ENCODE results near the gene KDM2A. TPM values are rescaled to one million over a fixed set of nuclear protein-coding genes. Genes with fewer than 3 reads are reported as not detected.

Gene KDM2A
- total RNA-seq, 3 donors from 2014 or later: 47.0 to 64.1 (median 61.9) TPM

DNA sequence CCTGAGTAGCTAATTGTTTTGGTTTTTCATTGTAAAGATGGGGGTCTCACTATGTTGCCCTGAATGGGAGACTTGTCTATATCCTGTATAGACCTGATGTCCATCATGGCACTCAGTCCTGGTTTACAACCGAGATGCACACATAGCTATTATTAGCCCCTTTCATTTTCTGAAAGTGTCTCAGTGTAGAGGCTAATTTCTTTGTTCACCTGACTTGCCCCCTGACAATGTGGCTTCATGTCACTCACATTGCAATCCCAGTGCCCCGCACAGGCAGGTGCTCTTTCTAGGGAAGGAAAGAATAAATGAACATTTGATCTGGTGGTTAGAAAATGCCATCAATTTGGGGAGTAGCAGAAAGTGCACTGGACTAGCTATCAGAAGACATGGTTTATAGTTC, 13.1 kb upstream of the KDM2A start:
- Histone ChIP-seq H3K27me3 (no peaks in the 10 kb centered on the region), H3K4me3 (no peak overlapping the region), H3K4me1 (peaks cover 0 to 5% of the 10 kb centered on the region in 2 donors), H3K9me3 (no peaks in the 10 kb centered on the region), H3K27ac (no peak overlapping the region), H3K36me3 (no peaks in the 10 kb centered on the region)
- TF ChIP-seq POLR2A (IDR thresholded peaks at IDR 0.05) (no peak), POLR2AphosphoS5 (IDR thresholded peaks at IDR 0.05) (no peak)
- TF ChIP-seq, protein P1, sequence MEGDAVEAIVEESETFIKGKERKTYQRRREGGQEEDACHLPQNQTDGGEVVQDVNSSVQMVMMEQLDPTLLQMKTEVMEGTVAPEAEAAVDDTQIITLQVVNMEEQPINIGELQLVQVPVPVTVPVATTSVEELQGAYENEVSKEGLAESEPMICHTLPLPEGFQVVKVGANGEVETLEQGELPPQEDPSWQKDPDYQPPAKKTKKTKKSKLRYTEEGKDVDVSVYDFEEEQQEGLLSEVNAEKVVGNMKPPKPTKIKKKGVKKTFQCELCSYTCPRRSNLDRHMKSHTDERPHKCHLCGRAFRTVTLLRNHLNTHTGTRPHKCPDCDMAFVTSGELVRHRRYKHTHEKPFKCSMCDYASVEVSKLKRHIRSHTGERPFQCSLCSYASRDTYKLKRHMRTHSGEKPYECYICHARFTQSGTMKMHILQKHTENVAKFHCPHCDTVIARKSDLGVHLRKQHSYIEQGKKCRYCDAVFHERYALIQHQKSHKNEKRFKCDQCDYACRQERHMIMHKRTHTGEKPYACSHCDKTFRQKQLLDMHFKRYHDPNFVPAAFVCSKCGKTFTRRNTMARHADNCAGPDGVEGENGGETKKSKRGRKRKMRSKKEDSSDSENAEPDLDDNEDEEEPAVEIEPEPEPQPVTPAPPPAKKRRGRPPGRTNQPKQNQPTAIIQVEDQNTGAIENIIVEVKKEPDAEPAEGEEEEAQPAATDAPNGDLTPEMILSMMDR (IDR thresholded peaks at IDR 0.05): no peak
- DNase-seq (ENCODE audit: low spot score in 2 of 2): no peak
- intact Hi-C loops (cut with DNase I; ENCODE audit: low total_unique reads): no loop called here

DNA sequence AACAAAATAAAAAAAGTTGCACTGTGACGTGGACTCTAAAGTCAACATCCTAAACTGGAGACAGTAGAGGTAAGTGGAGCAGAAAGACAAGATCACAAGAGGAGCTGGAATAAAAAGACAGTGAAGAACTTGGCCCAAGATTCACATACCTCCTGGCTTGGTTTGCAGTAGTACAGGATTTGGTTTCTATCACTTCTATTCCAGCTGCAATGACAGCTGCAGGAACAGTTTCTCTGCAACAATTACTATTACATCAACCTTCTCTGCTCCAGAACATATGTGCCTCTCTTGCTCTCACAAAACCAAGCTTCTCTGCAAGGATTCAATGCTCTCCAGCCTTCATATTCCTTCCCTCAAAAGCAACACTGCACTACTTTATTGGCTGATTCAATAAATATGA, 7.8 kb upstream of the KDM2A start:
- Histone ChIP-seq H3K4me1 (peaks cover 0 to 6% of the 10 kb centered on the region in 2 donors), H3K27ac (peak overlapping the region in 1 of 2 donors; percentile 29), H3K4me3 (no peak overlapping the region), H3K9me3 (no peaks in the 10 kb centered on the region), H3K36me3 (no peaks in the 10 kb centered on the region), H3K27me3 (no peaks in the 10 kb centered on the region)
- no peak for TF ChIP-seq POLR2AphosphoS5 (IDR thresholded peaks at IDR 0.05)
- intact Hi-C loops (cut with DNase I; ENCODE audit: low total_unique reads): no loop called here
- DNase-seq (ENCODE audit: low spot score in 2 of 2): no peak

DNA sequence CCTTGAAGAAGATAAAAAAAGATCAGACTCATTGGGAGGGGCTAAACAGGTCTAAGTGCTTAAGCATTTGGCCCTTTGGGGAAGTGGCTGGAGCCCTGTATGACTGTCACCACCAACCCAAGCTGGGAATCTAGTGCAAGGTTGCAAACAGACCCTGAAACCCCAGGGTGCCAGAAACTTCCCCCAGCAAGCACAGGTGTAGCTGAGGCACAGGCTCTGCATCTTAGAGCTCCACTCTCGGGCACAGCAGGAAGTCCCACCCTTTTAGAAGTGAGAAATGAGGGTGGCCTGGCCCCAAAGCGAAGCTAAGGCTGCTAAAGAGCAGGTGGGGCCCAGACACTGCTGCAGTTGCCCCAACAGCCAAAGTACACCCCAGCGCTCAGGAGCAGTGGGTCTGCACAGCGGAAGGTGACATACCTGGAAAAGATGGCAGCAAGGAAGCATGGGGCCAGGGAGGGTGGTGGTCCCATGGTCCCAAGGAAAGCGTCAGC, 5.8 kb upstream of the KDM2A start:
- TF ChIP-seq POLR2A (IDR thresholded peaks at IDR 0.05) (no peak), POLR2AphosphoS5 (IDR thresholded peaks at IDR 0.05) (no peak)
- TF ChIP-seq, protein P1 (IDR thresholded peaks at IDR 0.05): no peak
- Histone ChIP-seq H3K27ac (no peak overlapping the region), H3K9me3 (no peaks in the 10 kb centered on the region), H3K4me1 (peaks cover 0 to 6% of the 10 kb centered on the region in 2 donors), H3K36me3 (no peaks in the 10 kb centered on the region), H3K27me3 (no peaks in the 10 kb centered on the region), H3K4me3 (no peak overlapping the region)
- intact Hi-C loops (cut with DNase I; ENCODE audit: low total_unique reads): no loop called here
- DNase-seq (ENCODE audit: low spot score in 2 of 2): peak in 1 of 2 donors; percentile 27

DNA sequence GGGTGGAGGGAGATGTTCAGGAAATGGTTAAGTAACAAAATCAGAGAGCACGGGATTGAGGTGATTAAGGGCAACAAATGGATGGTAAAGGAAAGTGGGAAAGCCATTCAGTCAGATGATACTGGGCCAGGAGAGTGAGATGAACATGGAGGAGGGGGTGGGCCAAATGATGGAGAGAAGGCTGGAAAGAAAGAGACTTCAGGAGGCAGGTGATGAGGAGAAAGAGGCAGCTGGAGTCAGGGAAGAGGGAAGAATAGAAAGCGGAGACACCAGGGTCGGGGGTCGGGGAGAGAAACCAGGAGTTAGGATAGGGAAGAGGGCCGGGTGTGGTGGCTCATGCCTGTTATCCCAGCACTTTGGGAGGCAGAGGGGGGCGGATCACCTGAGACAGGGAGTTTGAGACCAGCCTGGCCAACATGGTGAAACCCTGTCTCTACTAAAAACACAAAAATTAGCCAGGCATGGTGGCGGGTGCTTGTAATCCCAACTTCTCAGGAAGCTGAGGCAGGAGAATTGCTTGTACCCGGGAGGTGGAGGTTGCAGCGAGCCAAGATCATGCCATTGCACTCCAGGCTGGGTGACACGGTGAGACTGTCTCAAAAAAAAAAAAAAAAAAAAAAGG, 4.7 kb upstream of the KDM2A start:
- no peaks in the 10 kb centered on the region for H3K9me3 ChIP-seq
- no peak for DNase-seq (ENCODE audit: low spot score in 2 of 2)
- H3K4me3 ChIP-seq: no peak overlapping the region
- no peaks in the 10 kb centered on the region for H3K36me3 ChIP-seq
- peaks cover 0 to 6% of the 10 kb centered on the region in 2 donors for H3K4me1 ChIP-seq
- H3K27ac ChIP-seq: no peak overlapping the region
- no peak for TF ChIP-seq POLR2AphosphoS5 (IDR thresholded peaks at IDR 0.05)
- no peak for TF ChIP-seq POLR2A (IDR thresholded peaks at IDR 0.05)
- TF ChIP-seq, protein P1 (IDR thresholded peaks at IDR 0.05): no peak
- intact Hi-C loops (cut with DNase I; ENCODE audit: low total_unique reads): no loop called here
- no peaks in the 10 kb centered on the region for H3K27me3 ChIP-seq

DNA sequence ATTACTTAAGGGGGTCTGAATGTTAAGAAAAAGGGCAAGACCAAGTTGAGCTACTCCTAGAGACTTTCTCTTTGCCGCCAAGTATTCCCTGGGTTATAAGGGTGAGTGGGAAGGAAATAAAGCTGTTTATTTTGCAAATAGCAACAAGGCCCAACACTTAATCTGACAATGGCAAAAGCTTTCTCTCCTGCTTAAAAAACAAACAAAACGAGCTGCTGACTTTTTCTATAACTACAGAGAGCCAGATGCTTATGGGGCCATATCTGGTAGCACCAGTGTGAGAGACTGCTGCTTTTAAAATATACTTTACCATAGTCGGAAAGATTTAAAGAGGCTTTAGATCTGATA, 2.3 kb upstream of the KDM2A start:
- H3K36me3 ChIP-seq: no peaks in the 10 kb centered on the region
- TF ChIP-seq POLR2AphosphoS5 (IDR thresholded peaks at IDR 0.05) (no peak), POLR2A (IDR thresholded peaks at IDR 0.05) (no peak)
- TF ChIP-seq, protein P1 (IDR thresholded peaks at IDR 0.05): no peak
- intact Hi-C loops (cut with DNase I; ENCODE audit: low total_unique reads): no loop called here
- DNase-seq (ENCODE audit: low spot score in 2 of 2): no peak
- no peak overlapping the region for H3K4me3 ChIP-seq
- no peaks in the 10 kb centered on the region for H3K4me1 ChIP-seq
- no peaks in the 10 kb centered on the region for H3K27me3 ChIP-seq
- H3K27ac ChIP-seq: no peak overlapping the region
- H3K9me3 ChIP-seq: no peaks in the 10 kb centered on the region
